Measurements from ENCODE around the gene SH2D3C. TPM values are rescaled to one million over a fixed set of nuclear protein-coding genes. Genes with fewer than 3 reads are reported as not detected.

SH2D3C gene
- total RNA-seq, 1 donor from 2014 or later = not detected

- Histone ChIP-seq H3K4me3 (ENCODE audit: low read depth, low read length) (peak overlapping the region; percentile 35), H3K36me3 (ENCODE audit: control insufficient read depth, insufficient read depth, low read length) (no peaks in the 10 kb centered on the region), H3K27me3 (ENCODE audit: control insufficient read depth, insufficient read depth, low read length) (no peaks in the 10 kb centered on the region)
- TF ChIP-seq CTCF (IDR thresholded peaks at IDR 0.05; ENCODE audit: insufficient read depth, low read length, severe bottlenecking) = peak; percentile 16
- DNase-seq (ENCODE audit: low read depth) = peak; percentile 93
- FAIRE-seq = no peak
These were observed 79.3 kb downstream of the SH2D3C start for GRCh38 chr9:127698985-127699670.

DNA sequence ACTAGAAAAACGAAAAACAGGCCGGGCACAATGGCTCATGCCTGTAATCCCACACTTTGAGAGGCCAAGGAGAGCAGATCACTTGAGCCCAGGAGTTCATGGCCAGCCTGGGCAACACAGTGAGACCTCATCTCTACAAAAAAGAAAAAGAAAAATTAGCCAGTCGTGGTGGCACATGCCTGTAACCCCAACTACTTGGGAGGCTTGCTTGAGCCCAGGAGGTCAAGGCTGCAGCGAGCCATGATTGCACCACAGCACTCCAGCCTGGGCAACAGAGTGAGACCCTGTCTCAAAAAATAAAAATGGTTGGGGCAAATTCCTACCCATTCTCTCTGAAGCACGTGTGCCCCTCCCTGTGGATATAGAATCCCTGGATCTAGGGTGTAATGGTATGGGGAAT lies 80.1 kb downstream of the SH2D3C start:
- DNase-seq (ENCODE audit: low read depth) = no peak
- H3K4me3 ChIP-seq (ENCODE audit: low read depth, low read length) = no peak overlapping the region
- TF ChIP-seq CTCF (IDR thresholded peaks at IDR 0.05; ENCODE audit: insufficient read depth, low read length, severe bottlenecking) = no peak
- H3K27me3 ChIP-seq (ENCODE audit: control insufficient read depth, insufficient read depth, low read length) = no peaks in the 10 kb centered on the region
- FAIRE-seq = no peak
- no peaks in the 10 kb centered on the region for H3K36me3 ChIP-seq (ENCODE audit: control insufficient read depth, insufficient read depth, low read length)

DNA sequence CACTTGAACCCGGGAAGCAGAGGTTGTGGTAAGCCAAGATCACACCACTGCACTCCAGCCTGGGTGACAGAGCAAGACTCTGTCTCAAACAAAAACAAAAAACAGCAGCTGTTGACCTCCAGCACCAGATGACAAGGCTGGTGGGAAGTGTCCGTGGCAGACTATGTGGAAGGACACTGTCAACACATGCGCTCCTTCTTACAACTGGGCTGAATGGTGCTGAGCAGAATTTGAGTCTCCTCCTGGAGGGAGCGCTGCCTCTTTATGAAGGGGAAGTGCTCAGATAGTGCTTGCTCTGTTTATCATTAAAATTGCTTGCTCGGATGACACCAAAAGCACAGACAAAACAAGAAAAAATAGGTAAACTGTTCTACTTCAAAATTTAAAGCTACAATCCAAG lies 80.9 kb downstream of the SH2D3C start:
- DNase-seq (ENCODE audit: low read depth) (no peak), FAIRE-seq (no peak)
- Histone ChIP-seq H3K4me3 (ENCODE audit: low read depth, low read length) (no peak overlapping the region), H3K36me3 (ENCODE audit: control insufficient read depth, insufficient read depth, low read length) (no peaks in the 10 kb centered on the region), H3K27me3 (ENCODE audit: control insufficient read depth, insufficient read depth, low read length) (no peaks in the 10 kb centered on the region)
- no peak for TF ChIP-seq CTCF (IDR thresholded peaks at IDR 0.05; ENCODE audit: insufficient read depth, low read length, severe bottlenecking)

GRCh38 chr9:127694890-127695720 lies 83.4 kb downstream of the SH2D3C start:
- no peak for DNase-seq (ENCODE audit: low read depth)
- H3K36me3 ChIP-seq (ENCODE audit: control insufficient read depth, insufficient read depth, low read length) = no peaks in the 10 kb centered on the region
- H3K4me3 ChIP-seq (ENCODE audit: low read depth, low read length) = no peak overlapping the region
- no peak for TF ChIP-seq CTCF (IDR thresholded peaks at IDR 0.05; ENCODE audit: insufficient read depth, low read length, severe bottlenecking)
- no peaks in the 10 kb centered on the region for H3K27me3 ChIP-seq (ENCODE audit: control insufficient read depth, insufficient read depth, low read length)
- FAIRE-seq = no peak

DNA sequence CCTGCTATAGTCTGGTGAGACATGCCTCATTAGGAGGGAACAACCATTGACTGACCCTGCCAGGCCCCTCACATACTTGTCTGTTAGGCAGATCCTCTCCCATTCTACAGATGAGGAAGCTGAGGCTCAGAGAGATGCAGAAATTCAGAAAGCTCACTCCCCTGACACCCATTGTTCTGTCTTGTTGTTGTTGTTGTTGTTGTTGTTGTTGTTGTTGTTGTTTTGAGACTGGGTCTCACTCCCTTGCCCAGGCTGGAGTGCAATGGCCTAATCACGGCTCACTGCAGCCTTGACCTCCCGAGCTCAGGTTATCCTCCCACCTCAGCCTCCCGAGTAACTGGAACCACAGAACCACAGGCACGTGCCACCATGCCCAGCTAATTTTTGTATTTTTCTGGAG lies 84.8 kb downstream of the SH2D3C start:
- no peak for TF ChIP-seq CTCF (IDR thresholded peaks at IDR 0.05; ENCODE audit: insufficient read depth, low read length, severe bottlenecking)
- peaks cover 1% of the 10 kb centered on the region for H3K36me3 ChIP-seq (ENCODE audit: control insufficient read depth, insufficient read depth, low read length)
- H3K4me3 ChIP-seq (ENCODE audit: low read depth, low read length) = no peak overlapping the region
- no peaks in the 10 kb centered on the region for H3K27me3 ChIP-seq (ENCODE audit: control insufficient read depth, insufficient read depth, low read length)
- FAIRE-seq = no peak
- no peak for DNase-seq (ENCODE audit: low read depth)
